Activated gamma-delta T cell (primary cell): ENCODE measurements around the gene IFFO2.
A peak's percentile ranks its signal among the peaks of the same experiment; 100 is the strongest.

Source experiments
- DNase-seq: peaks from one replicate; lab custom pipeline; 2025; lab: John Stamatoyannopoulos, UW
- total RNA-seq, 2 donors: gene quantifications; one replicate each; lab custom pipeline; 2026; lab: John Stamatoyannopoulos, UW

Gene IFFO2
- 107 to 116 reads per million in 2 donors for total RNA-seq

DNA sequence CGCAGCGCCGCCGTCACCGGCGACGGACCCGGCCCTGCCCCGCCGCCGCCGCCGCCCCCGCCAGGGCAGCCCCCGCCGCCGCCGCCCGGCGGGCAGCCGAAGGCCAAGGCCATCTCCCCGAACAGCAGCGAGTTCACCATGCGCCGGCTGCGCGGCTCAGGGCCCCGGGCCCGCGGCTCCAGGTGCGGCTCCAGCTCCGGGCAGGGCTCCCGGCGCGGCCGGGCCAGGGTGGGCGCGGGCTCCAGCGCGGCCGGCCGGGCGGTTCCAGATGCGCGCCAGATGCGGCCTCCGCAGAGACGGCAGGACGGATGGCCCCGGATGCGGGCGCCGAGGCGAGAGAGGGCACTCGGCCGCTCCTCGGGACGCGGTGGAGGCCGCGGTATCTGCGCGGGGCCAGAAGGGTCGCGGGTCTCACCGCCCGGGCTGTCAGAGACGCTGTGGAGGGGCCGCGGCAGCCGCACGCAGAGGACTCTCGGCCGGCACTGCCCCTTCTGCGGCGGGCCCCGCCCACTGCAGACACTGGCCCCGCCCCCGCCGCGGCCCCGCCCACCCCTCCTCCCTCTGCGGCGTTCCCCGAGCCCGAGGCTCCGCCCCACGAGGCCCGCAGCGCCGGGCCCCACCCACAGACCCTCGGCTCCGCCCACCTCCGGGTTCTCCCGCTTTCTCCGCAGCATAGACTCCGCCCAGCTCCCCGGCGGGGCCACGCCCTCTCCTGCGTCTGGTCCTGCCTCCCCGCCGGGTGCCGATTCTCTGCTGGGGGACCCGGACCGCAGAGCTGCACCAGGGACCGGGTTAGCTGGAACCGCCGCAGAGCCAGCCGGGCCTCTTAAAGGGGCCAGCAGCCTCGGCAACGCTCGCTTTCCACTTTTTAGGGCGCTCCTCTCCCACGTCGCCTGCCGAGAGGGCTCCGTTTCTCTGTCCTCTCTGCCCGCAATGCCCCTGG, at the start of gene IFFO2:
Gene IFFO2 (minus strand): TSS at position 484 of the 943 bp plus-strand sequence. CDS start 344 bp downstream, at position 140.
- DNase-seq: peak; percentile 97

DNA sequence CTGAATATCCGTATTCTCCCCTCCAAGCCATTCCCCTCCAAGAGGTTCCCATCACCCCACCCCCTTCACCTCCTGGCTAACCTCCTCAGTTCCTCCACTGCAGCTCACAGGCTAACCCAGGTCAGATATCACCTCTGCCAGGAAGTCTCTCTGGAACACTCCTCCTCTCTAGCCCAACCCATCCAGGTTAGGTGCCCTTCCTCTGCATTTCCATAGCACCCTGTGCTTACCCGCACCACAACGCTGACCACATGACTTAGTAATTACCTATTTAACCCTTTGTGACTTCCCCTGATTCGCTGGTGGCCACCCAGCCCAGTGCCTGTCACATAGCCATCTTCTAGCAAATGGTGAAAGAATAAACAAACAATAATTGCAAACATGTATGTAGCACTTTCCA, 49.5 kb upstream of the IFFO2 start:
- no peak for DNase-seq

- no peak for DNase-seq
These were observed 47.2 kb upstream of the IFFO2 start for GRCh38 chr1:19003371-19004290.

DNA sequence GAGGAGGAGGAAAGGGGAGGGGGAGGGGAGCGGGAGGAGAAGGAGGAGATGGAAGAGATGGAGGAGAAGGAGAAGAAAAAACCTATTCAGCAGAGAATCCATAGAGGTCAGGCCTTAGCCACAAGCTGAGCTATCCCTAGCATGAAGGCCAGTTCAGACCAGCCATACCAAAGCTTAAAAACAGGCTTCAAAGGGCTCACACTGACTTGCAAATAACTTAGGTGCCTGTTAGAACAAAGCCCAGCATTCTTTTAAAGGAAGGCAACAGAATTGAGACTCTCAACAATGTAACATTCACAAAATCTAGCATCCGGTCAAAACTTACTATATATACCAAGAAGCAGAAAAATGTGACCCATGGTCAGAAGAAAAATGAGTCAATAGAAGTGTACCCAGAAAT, 43.6 kb upstream of the IFFO2 start:
- no peak for DNase-seq

GRCh38 chr1:18999359-18999758, 42.9 kb upstream of the IFFO2 start:
- no peak for DNase-seq

DNA sequence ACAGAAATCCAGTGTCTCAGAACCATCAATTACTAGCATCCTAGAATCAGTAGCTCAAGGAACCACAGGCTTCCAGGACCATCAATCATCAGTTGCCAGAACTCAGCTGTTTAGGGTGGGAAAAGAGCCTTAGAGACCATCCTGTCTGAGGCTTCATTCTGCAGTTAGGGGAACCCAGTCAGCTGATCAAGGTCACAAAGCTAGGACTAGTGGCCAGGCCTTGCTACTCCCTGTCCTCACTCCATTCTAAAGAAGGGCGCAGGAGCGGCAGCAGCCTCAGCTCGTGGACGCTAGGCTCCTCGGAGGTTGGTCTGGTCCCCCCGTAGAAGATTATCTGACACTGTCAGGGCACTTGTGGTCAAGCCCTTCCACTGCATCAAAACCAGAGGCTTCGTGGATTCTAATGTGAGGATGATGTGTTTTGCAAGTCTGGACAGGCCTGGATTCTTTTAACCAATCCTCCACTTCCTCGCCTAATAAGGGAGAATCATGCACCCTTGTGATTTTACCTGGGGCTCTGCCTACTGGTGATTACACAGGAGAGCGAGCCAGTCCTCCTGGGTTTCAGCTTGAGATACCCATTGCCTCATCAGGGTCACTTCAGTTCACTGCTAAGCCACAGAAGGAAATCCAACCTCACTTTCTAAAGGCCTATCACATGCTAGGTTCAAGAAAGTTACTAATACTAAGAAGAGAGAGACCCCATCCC, 41.7 kb upstream of the IFFO2 start:
- DNase-seq: no peak

- DNase-seq: no peak
These were observed 41.0 kb upstream of the IFFO2 start for GRCh38 chr1:18997508-18997907.

GRCh38 chr1:18996548-18997177, 40.2 kb upstream of the IFFO2 start:
- DNase-seq: no peak

DNA sequence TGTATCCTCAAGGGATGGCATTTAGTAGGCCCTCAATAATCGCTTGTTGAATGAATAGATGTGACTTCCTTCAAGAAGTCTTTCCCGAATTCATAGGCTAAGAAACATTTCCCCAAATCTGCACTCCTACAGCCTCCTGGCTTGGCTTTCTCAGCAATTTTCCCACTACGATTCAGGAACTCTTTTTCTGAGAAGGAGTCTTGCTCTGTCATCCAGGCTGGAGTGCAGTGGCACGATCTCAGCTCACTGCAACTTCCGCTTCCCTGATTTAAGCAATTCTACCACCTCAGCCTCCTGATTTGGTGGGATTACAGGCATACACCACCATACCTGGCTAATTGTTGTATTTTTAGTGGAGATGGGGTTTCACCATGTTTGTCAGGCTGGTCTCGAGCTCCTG, 37.9 kb upstream of the IFFO2 start:
- no peak for DNase-seq

- DNase-seq: no peak
These were observed 36.2 kb upstream of the IFFO2 start for GRCh38 chr1:18992646-18993045.

DNA sequence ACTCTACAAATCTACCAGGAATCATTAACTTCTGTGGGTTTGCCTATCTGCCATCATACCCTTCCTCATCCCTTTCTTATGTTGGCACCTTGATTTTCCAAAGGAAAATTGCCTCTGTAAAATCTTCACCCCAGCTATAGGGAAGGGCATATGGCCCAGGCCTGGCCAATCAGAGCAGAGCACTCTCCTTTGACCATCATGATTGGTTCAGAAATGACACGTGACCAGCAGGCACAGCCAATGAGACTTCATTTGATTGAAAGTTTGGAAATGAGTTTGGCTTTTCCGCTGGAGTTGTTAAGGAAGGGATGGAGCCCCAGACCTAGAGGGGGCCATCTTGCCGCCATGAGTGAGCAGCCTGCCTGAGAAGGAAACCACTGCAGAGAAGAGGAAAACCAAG, 35.1 kb upstream of the IFFO2 start:
- DNase-seq: no peak

GRCh38 chr1:18989896-18990295, 33.4 kb upstream of the IFFO2 start:
- no peak for DNase-seq

DNA sequence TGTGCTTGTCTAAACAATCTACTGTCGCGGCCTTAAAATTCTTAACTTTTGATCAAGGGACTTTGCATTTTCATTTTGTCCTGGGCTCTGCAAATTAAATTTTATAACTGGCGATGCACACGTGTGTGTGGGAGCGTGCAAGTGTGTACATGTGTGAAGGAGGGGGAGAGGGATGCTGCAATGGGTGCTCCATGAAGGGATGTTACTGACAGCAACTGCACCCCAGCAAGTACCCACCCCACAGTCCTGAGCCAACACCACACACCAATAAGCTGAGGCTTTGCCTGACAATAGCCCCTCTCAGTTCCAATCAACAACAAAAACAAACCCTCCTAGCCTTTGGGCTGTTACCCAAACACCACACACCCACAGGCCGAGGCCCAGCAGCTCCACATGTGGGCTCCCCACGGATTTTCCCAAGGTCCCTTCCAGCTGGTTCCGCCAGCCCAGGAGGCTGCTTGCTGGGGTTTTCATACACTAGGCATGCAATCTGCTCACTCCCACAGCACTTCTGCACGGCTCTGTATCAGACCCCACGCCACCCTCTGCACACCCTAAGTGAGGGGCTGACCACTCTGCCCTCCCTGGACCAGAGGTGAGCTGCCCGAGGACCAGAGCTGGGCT, 32.8 kb upstream of the IFFO2 start:
- DNase-seq: no peak

DNA sequence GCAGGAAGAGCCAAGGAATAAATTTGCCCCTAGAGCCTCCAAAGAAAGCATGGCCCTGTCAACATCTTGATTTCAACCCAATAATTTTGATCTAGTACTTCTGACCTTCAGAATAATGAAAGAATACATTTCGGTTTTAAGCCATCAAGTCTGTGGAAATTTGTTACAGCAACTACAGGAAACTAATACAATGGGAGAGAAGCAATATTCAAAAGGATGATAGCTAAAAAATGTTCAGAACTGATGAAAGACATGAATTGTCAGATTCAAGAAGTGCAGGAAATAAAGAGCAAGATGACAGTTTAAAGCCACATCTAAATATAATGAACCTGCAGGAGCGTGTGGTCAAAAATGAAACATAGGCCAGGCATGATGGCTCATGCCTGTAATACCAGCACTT, 24.8 kb upstream of the IFFO2 start:
- no peak for DNase-seq

DNA sequence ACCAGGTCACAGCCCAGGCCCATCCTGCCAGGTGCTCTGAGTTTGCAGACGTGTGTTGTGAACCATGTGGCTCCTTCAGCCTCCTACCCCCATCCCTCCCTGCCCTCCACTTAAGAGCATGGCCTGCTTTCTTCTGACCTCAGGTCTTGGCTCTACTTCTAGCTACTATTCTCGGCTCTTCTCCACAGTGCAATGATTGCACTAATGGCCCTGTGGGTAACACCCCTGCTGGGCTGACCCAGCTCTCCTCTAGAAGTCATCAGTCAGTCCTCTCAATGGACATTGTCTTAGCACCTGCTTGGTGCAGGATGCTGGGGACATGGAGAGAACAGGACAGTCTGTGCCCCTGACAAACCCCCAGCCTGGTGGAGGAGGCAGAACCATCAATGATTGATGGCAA, 22.2 kb upstream of the IFFO2 start:
- DNase-seq: no peak

GRCh38 chr1:18977428-18977827, 21.0 kb upstream of the IFFO2 start:
- DNase-seq: no peak

DNA sequence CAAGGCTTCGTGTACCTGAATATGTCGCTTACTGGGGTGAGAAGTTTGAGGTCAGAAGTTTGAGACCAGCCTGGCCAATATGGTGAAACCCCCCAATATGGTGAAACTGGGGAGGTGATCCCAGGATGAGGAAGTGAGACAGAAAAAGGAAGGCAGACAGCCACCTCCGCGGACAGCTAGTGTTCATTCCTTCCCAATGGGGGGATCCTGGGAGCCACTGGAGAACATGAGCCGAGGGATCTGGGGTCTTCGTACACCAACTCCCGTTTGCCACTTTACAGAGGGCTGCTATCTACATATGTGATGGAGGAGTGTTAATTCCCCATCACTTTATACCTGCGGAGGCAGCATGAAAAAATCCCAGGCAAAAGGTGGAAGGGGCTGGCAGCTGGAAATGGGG, 19.6 kb upstream of the IFFO2 start:
- no peak for DNase-seq

GRCh38 chr1:18974606-18975005, 18.1 kb upstream of the IFFO2 start:
- DNase-seq: no peak

DNA sequence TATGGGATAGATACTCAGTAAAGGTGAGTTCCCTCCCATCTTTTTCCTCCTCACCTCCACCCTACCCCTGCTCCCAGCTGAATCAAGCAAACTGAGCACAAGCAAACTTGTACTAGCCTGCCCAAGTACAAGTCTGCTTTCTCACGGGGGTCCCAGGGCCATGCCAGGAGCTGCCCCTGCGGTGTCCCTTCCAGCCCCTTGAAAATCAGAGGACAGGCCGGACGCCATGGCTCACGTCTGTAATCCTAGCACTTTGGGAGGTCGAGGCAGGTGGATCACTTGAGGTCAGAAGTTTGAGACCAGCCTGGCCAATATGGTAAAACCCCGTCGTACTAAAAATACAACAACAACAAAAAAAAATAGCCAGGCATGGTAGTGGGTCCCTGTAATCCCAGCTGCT, 17.5 kb upstream of the IFFO2 start:
- DNase-seq: no peak

- DNase-seq: no peak
These were observed 17.0 kb upstream of the IFFO2 start for GRCh38 chr1:18973446-18973955.

DNA sequence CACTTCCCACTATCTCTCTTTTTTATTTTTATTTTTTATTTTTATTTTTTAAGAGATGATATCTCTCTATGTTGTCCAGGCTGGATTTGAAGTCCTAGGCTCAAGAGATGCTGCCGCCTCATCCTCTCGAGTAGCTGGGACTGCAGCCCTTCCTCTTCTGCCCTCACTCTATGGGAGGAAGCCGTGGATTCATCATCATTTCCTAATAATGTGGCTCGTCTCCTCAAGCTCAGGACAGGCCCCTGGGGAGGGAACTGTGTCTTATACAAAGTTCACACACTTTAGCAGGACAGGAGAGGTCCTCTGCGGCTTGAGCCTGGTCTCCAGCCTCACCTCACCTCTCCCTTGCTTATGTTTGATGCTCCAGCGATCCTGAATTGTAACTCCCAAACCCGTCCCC, 16.5 kb upstream of the IFFO2 start:
- no peak for DNase-seq
